ENCODE results near the gene DNAJC11.
A peak's percentile ranks its signal among the peaks of the same experiment; 100 is the strongest.
"Not testable (repeated sequence)": the region's sequence is repeated elsewhere in the genome, so short reads cannot be mapped to it uniquely, and the experiment has no call there.

DNAJC11 gene

GRCh38 chr1:6623269-6623965, 78.2 kb downstream of the DNAJC11 start:
- no peak for DNase-seq

GRCh38 chr1:6622396-6623152, 79.0 kb downstream of the DNAJC11 start:
- no peak for DNase-seq

GRCh38 chr1:6621429-6622391, 79.9 kb downstream of the DNAJC11 start:
- DNase-seq = no peak

- no peak for DNase-seq
These were observed 82.6 kb downstream of the DNAJC11 start for GRCh38 chr1:6619045-6619444.

- DNase-seq = no peak
These were observed 86.5 kb downstream of the DNAJC11 start for GRCh38 chr1:6614929-6615785.

- DNase-seq = peak; percentile 55
These were observed 87.3 kb downstream of the DNAJC11 start for GRCh38 chr1:6614019-6614928.

GRCh38 chr1:6613361-6614018, 88.1 kb downstream of the DNAJC11 start, which contains the start of gene PHF13:
TSS of gene PHF13 (plus strand) at chr1:6613731. CDS start at chr1:6614067, 336 bp downstream.
- DNase-seq = peak; percentile 100

GRCh38 chr1:6612641-6613360, 88.8 kb downstream of the DNAJC11 start:
- no peak for DNase-seq

- peak; percentile 89 for DNase-seq
These were observed 97.6 kb downstream of the DNAJC11 start for GRCh38 chr1:6603915-6604558.

GRCh38 chr1:6603238-6603914, 98.2 kb downstream of the DNAJC11 start:
- peak; percentile 84 for DNase-seq

GRCh38 chr1:6602669-6603237, 98.9 kb downstream of the DNAJC11 start, which contains the start of gene KLHL21:
TSS of gene KLHL21 (minus strand) at chr1:6602869. CDS start at chr1:6602817, 52 bp downstream.
- DNase-seq = peak; percentile 93

GRCh38 chr1:6601923-6602668, 99.5 kb downstream of the DNAJC11 start:
- peak; percentile 14 for DNase-seq

GRCh38 chr1:6601049-6601922, 100.3 kb downstream of the DNAJC11 start:
- peak; percentile 94 for DNase-seq

- no peak for DNase-seq
These were observed 101.1 kb downstream of the DNAJC11 start for GRCh38 chr1:6600410-6601048.

- DNase-seq = not testable (repeated sequence)
These were observed 101.6 kb downstream of the DNAJC11 start for GRCh38 chr1:6599991-6600390.
